ENCODE results near the gene SH3GL1.

The SH3GL1 gene

DNA sequence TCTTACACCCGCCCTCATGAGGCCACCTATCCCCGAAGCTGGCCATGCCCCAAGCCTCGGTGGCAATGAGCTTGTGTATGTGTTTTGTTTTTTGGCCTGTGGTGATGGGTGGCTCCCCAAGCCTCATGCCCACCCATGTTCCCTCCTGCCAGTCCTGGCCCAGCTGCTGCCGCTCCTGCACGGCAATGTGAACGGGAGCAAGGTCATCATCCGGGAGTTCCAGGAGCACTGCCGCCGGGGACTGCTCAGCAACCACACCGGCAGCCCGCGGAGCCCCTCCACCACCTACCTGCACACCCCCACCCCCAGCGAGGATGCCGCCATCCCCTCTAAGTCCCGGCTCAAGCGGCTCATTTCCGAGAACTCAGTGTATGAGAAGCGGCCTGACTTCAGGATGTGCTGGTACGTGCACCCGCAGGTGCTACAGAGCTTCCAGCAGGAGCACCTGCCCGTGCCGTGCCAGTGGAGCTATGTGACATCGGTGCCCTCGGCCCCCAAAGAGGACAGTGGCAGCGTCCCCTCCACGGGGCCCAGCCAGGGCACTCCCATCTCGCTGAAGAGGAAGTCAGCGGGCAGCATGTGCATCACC is 32.7 kb upstream of the SH3GL1 start:
- H3K4me1 ChIP-seq (ENCODE audit: control insufficient read depth in 1 of 2, insufficient read depth in 2 of 2, low read length in 2 of 2): no peaks in the 10 kb centered on the region
- H2BK5ac ChIP-seq (ENCODE audit: low read depth, low read length, poor library complexity): no peak overlapping the region
- H2AK5ac ChIP-seq (ENCODE audit: low read length): no peak overlapping the region
- no peaks in the 10 kb centered on the region for H3K79me1 ChIP-seq (ENCODE audit: low read length)
- no peak overlapping the region for H4K91ac ChIP-seq (ENCODE audit: low read depth, low read length)
- no peak overlapping the region for H3K27ac ChIP-seq (ENCODE audit: low read depth, low read length)
- H3K18ac ChIP-seq (ENCODE audit: low read length): no peak overlapping the region
- no peak overlapping the region for H2AFZ ChIP-seq (ENCODE audit: insufficient read depth, low read length, poor library complexity)
- H2BK12ac ChIP-seq (ENCODE audit: low read length): no peak overlapping the region
- H2BK120ac ChIP-seq (ENCODE audit: insufficient read depth, low read length, poor library complexity): no peak overlapping the region
- no CpG with 5 or more reads among the region's 28 CpGs for WGBS (ENCODE audit: extremely low coverage, insufficient coverage, insufficient read length)
- DNase-seq: no peak
- no peak overlapping the region for H4K8ac ChIP-seq (ENCODE audit: low read depth, low read length)
- no peak overlapping the region for H3K4me3 ChIP-seq (ENCODE audit: low read depth, low read length)
- no peak overlapping the region for H3K23ac ChIP-seq (ENCODE audit: low read length)
- no peaks in the 10 kb centered on the region for H3K79me2 ChIP-seq (ENCODE audit: control insufficient read depth, insufficient read depth, low read length, poor library complexity)
- H3K9ac ChIP-seq (ENCODE audit: low read length): no peak overlapping the region
- no peaks in the 10 kb centered on the region for H3K27me3 ChIP-seq (ENCODE audit: insufficient read depth, low read length)
- H3K14ac ChIP-seq (ENCODE audit: low read length): no peak overlapping the region
- H3K4ac ChIP-seq (ENCODE audit: low read depth, low read length): no peak overlapping the region
- H3K4me2 ChIP-seq (ENCODE audit: low read length): no peak overlapping the region
- no peak overlapping the region for H4K12ac ChIP-seq (ENCODE audit: low read depth, low read length)
- peaks cover 1% of the 10 kb centered on the region for H3K9me3 ChIP-seq (ENCODE audit: insufficient read depth, low read depth, low read length)
- H3K36me3 ChIP-seq (ENCODE audit: control insufficient read depth in 1 of 2, insufficient read depth in 2 of 2, low read length in 2 of 2): peaks cover 79 to 82% of the 10 kb centered on the region in 2 experiments

- no peak overlapping the region for H4K12ac ChIP-seq (ENCODE audit: low read depth, low read length)
- H3K4me2 ChIP-seq (ENCODE audit: low read length): no peak overlapping the region
- H3K79me2 ChIP-seq (ENCODE audit: control insufficient read depth, insufficient read depth, low read length, poor library complexity): no peaks in the 10 kb centered on the region
- H3K9ac ChIP-seq (ENCODE audit: low read length): no peak overlapping the region
- H3K9me3 ChIP-seq (ENCODE audit: insufficient read depth, low read depth, low read length): peaks cover 1% of the 10 kb centered on the region
- H3K27ac ChIP-seq (ENCODE audit: low read depth, low read length): no peak overlapping the region
- H2AFZ ChIP-seq (ENCODE audit: insufficient read depth, low read length, poor library complexity): no peak overlapping the region
- WGBS (ENCODE audit: extremely low coverage, insufficient coverage, insufficient read length): no CpG with 5 or more reads among the region's 26 CpGs
- H2BK5ac ChIP-seq (ENCODE audit: low read depth, low read length, poor library complexity): no peak overlapping the region
- no peak overlapping the region for H3K23ac ChIP-seq (ENCODE audit: low read length)
- H3K4me3 ChIP-seq (ENCODE audit: low read depth, low read length): no peak overlapping the region
- no peaks in the 10 kb centered on the region for H3K27me3 ChIP-seq (ENCODE audit: insufficient read depth, low read length)
- H3K4me1 ChIP-seq (ENCODE audit: control insufficient read depth in 1 of 2, insufficient read depth in 2 of 2, low read length in 2 of 2): no peaks in the 10 kb centered on the region
- H3K36me3 ChIP-seq (ENCODE audit: control insufficient read depth in 1 of 2, insufficient read depth in 2 of 2, low read length in 2 of 2): peaks cover 75 to 79% of the 10 kb centered on the region in 2 experiments
- H3K18ac ChIP-seq (ENCODE audit: low read length): no peak overlapping the region
- H2BK12ac ChIP-seq (ENCODE audit: low read length): no peak overlapping the region
- no peak overlapping the region for H4K91ac ChIP-seq (ENCODE audit: low read depth, low read length)
- no peaks in the 10 kb centered on the region for H3K79me1 ChIP-seq (ENCODE audit: low read length)
- H2BK120ac ChIP-seq (ENCODE audit: insufficient read depth, low read length, poor library complexity): no peak overlapping the region
- peak in 1 of 2 donors; percentile 15 for DNase-seq
- H3K4ac ChIP-seq (ENCODE audit: low read depth, low read length): no peak overlapping the region
- H3K14ac ChIP-seq (ENCODE audit: low read length): no peak overlapping the region
- H4K8ac ChIP-seq (ENCODE audit: low read depth, low read length): no peak overlapping the region
- no peak overlapping the region for H2AK5ac ChIP-seq (ENCODE audit: low read length)
These were observed 31.7 kb upstream of the SH3GL1 start for GRCh38 chr19:4431808-4432674.

DNA sequence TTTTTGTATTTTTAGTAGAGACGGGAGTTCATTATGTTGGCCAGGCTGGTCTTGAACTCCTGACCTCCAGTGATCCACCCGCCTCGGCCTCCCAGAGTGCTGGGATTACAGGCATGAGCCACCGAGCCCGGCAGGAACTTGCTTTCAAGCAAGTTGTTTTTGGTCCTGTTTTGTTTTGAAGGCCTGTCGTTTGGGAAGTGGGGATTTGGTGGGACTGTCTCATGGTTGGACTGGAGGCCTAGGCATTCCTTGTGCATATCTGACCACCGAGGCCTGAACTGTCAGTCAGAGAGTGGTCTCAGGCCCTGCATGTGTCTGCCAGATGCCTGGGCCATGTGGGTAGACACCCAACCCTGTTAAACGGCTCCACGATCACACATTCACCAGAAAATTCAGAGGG is 30.9 kb upstream of the SH3GL1 start:
- Histone ChIP-seq H3K14ac (ENCODE audit: low read length) (no peak overlapping the region), H2BK12ac (ENCODE audit: low read length) (no peak overlapping the region), H3K27me3 (ENCODE audit: insufficient read depth, low read length) (no peaks in the 10 kb centered on the region), H2AFZ (ENCODE audit: insufficient read depth, low read length, poor library complexity) (no peak overlapping the region), H3K36me3 (ENCODE audit: control insufficient read depth in 1 of 2, insufficient read depth in 2 of 2, low read length in 2 of 2) (peaks cover 71% of the 10 kb centered on the region in 2 experiments), H3K4me2 (ENCODE audit: low read length) (no peak overlapping the region), H4K12ac (ENCODE audit: low read depth, low read length) (no peak overlapping the region), H2BK5ac (ENCODE audit: low read depth, low read length, poor library complexity) (no peak overlapping the region), H3K4ac (ENCODE audit: low read depth, low read length) (no peak overlapping the region), H3K9ac (ENCODE audit: low read length) (no peak overlapping the region), H4K91ac (ENCODE audit: low read depth, low read length) (no peak overlapping the region), H3K79me1 (ENCODE audit: low read length) (no peaks in the 10 kb centered on the region), H3K18ac (ENCODE audit: low read length) (no peak overlapping the region), H3K79me2 (ENCODE audit: control insufficient read depth, insufficient read depth, low read length, poor library complexity) (no peaks in the 10 kb centered on the region), H2AK5ac (ENCODE audit: low read length) (no peak overlapping the region), H3K27ac (ENCODE audit: low read depth, low read length) (no peak overlapping the region), H4K8ac (ENCODE audit: low read depth, low read length) (no peak overlapping the region), H3K23ac (ENCODE audit: low read length) (no peak overlapping the region), H3K4me1 (ENCODE audit: control insufficient read depth in 1 of 2, insufficient read depth in 2 of 2, low read length in 2 of 2) (no peaks in the 10 kb centered on the region), H3K9me3 (ENCODE audit: insufficient read depth, low read depth, low read length) (peaks cover 1% of the 10 kb centered on the region), H2BK120ac (ENCODE audit: insufficient read depth, low read length, poor library complexity) (no peak overlapping the region), H3K4me3 (ENCODE audit: low read depth, low read length) (no peak overlapping the region)
- no peak for DNase-seq
- WGBS (ENCODE audit: extremely low coverage, insufficient coverage, insufficient read length): 83% methylated on average over 1 of the region's 9 CpGs

- H4K91ac ChIP-seq (ENCODE audit: low read depth, low read length): no peak overlapping the region
- H3K36me3 ChIP-seq (ENCODE audit: control insufficient read depth in 1 of 2, insufficient read depth in 2 of 2, low read length in 2 of 2): peaks cover 67 to 68% of the 10 kb centered on the region in 2 experiments
- no peak overlapping the region for H3K23ac ChIP-seq (ENCODE audit: low read length)
- no peak overlapping the region for H4K8ac ChIP-seq (ENCODE audit: low read depth, low read length)
- no peak overlapping the region for H3K9ac ChIP-seq (ENCODE audit: low read length)
- no peak overlapping the region for H4K12ac ChIP-seq (ENCODE audit: low read depth, low read length)
- WGBS (ENCODE audit: extremely low coverage, insufficient coverage, insufficient read length): no CpG with 5 or more reads among the region's 12 CpGs
- H2AK5ac ChIP-seq (ENCODE audit: low read length): no peak overlapping the region
- DNase-seq: peak; percentile 19 to 34
- H2BK120ac ChIP-seq (ENCODE audit: insufficient read depth, low read length, poor library complexity): no peak overlapping the region
- no peak overlapping the region for H3K4me3 ChIP-seq (ENCODE audit: low read depth, low read length)
- H3K79me1 ChIP-seq (ENCODE audit: low read length): no peaks in the 10 kb centered on the region
- H3K9me3 ChIP-seq (ENCODE audit: insufficient read depth, low read depth, low read length): peaks cover 1% of the 10 kb centered on the region
- no peaks in the 10 kb centered on the region for H3K4me1 ChIP-seq (ENCODE audit: control insufficient read depth in 1 of 2, insufficient read depth in 2 of 2, low read length in 2 of 2)
- no peak overlapping the region for H3K27ac ChIP-seq (ENCODE audit: low read depth, low read length)
- H3K4ac ChIP-seq (ENCODE audit: low read depth, low read length): no peak overlapping the region
- no peak overlapping the region for H3K18ac ChIP-seq (ENCODE audit: low read length)
- no peaks in the 10 kb centered on the region for H3K27me3 ChIP-seq (ENCODE audit: insufficient read depth, low read length)
- no peak overlapping the region for H2BK12ac ChIP-seq (ENCODE audit: low read length)
- no peak overlapping the region for H2BK5ac ChIP-seq (ENCODE audit: low read depth, low read length, poor library complexity)
- H3K4me2 ChIP-seq (ENCODE audit: low read length): no peak overlapping the region
- H3K14ac ChIP-seq (ENCODE audit: low read length): no peak overlapping the region
- no peak overlapping the region for H2AFZ ChIP-seq (ENCODE audit: insufficient read depth, low read length, poor library complexity)
- no peaks in the 10 kb centered on the region for H3K79me2 ChIP-seq (ENCODE audit: control insufficient read depth, insufficient read depth, low read length, poor library complexity)
These were observed 30.4 kb upstream of the SH3GL1 start for GRCh38 chr19:4430760-4431159.
